GM23338 (cell line): Measurements from ENCODE around the gene CXCL16. TPM values are rescaled to one million over a fixed set of nuclear protein-coding genes. Genes with fewer than 3 reads are reported as not detected.

Experiments used
- ATAC-seq: fragments of 200-7000 bp; cut with Tn5 transposase; 3 replicates; pipeline ENCODE4 v1.9.1; 2020
- DNase-seq: peaks from one replicate; pipeline ENCODE4 v3.0.0-alpha.2; 2015; ENCODE audit warnings: low spot score
- H2AFZ ChIP-seq: fragments of 200-600 bp; sonication (generic); 2 replicates; pipeline ENCODE4 v1.8.0; 2016; ENCODE audit warnings: antibody characterized with exemption, mild to moderate bottlenecking, moderate library complexity
- H3F3A ChIP-seq: fragments of 200-600 bp; sonication (generic); replicated peaks from 2 replicates; pipeline ENCODE4 v1.8.0; 2017; ENCODE audit warnings: antibody characterized with exemption, mixed run types, low read depth
- H3K27ac ChIP-seq: fragments of 200-600 bp; sonication (generic); 2 replicates; pipeline ENCODE4 v1.6.1; 2016; ENCODE audit warnings: low read depth
- H3K27me3 ChIP-seq: fragments of 200-600 bp; sonication (generic); 2 replicates; pipeline ENCODE4 v1.8.0; 2016; ENCODE audit warnings: mild to moderate bottlenecking, mixed run types, moderate library complexity; ENCODE audit not compliant: insufficient read depth
- H3K36me3 ChIP-seq: fragments of 200-600 bp; sonication (generic); 2 replicates; pipeline ENCODE4 v1.8.0; 2016; ENCODE audit warnings: mild to moderate bottlenecking; ENCODE audit not compliant: insufficient read depth
- H3K4me1 ChIP-seq: fragments of 200-600 bp; sonication (generic); 2 replicates; pipeline ENCODE4 v1.8.0; 2016; ENCODE audit warnings: mild to moderate bottlenecking, moderate library complexity; ENCODE audit not compliant: insufficient read depth
- H3K4me2 ChIP-seq: fragments of 200-600 bp; sonication (generic); 2 replicates; pipeline ENCODE4 v1.7.1; 2017; ENCODE audit warnings: mixed run types
- H3K4me3 ChIP-seq: fragments of 200-600 bp; sonication (generic); 2 replicates; pipeline ENCODE4 v1.6.1; 2016; ENCODE audit warnings: mixed run types
- H3K79me2 ChIP-seq: fragments of 200-600 bp; sonication (generic); replicated peaks from 2 replicates; pipeline ENCODE4 v1.8.0; 2017; ENCODE audit warnings: mild to moderate bottlenecking; ENCODE audit not compliant: insufficient read depth
- H3K9me2 ChIP-seq: fragments of 200-600 bp; sonication (generic); 2 replicates; pipeline ENCODE4 v1.8.0; 2017; ENCODE audit not compliant: insufficient read depth
- H4K20me1 ChIP-seq: fragments of 200-600 bp; sonication (generic); replicated peaks from 2 replicates; pipeline ENCODE4 v1.8.0; 2017; ENCODE audit warnings: mild to moderate bottlenecking; ENCODE audit not compliant: insufficient read depth
- H3K27ac Mint-ChIP-seq: 2 replicates; pipeline ENCODE4 v1.8.0; 2020; ENCODE audit warnings: inconsistent platforms, mild to moderate bottlenecking, moderate library complexity, mixed read lengths
- H3K27me3 Mint-ChIP-seq: 3 replicates; pipeline ENCODE4 v1.8.0; 2022; ENCODE audit warnings: low read depth, mild to moderate bottlenecking, moderate library complexity, mixed read lengths, inconsistent platforms; ENCODE audit not compliant: insufficient read depth, poor library complexity
- H3K36me3 Mint-ChIP-seq: 3 replicates; pipeline ENCODE4 v1.8.0; 2021; ENCODE audit warnings: low read depth, mild to moderate bottlenecking, inconsistent platforms, moderate library complexity, mixed read lengths
- H3K4me1 Mint-ChIP-seq: 3 replicates; pipeline ENCODE4 v1.8.0; 2020; ENCODE audit warnings: mild to moderate bottlenecking, inconsistent platforms, mixed read lengths
- H3K4me3 Mint-ChIP-seq: 3 replicates; pipeline ENCODE4 v1.8.0; 2021; ENCODE audit warnings: moderate library complexity, mild to moderate bottlenecking, inconsistent platforms, mixed read lengths
- H3K9me3 Mint-ChIP-seq: 3 replicates; pipeline ENCODE4 v1.8.0; 2020; ENCODE audit warnings: moderate library complexity, mild to moderate bottlenecking, inconsistent platforms, mixed read lengths
- JUNB ChIP-seq: IDR thresholded peaks from one replicate; pipeline ENCODE4 v1.6.1; 2016; ENCODE audit warnings: antibody characterized with exemption; ENCODE audit not compliant: unreplicated experiment
- NANOG ChIP-seq: IDR thresholded peaks from 2 replicates; pipeline ENCODE4 v1.6.1; 2016; ENCODE audit warnings: antibody characterized with exemption, borderline replicate concordance
- polyA plus RNA-seq: library from polyadenylated mRNA; unstranded; fragments of >200 nt; fragmentation: Nextera tagmentation; extraction: Ambion mirVana; gene quantifications from 2 replicates; pipeline ENCODE4 v1.2.1, GENCODE V29; 2016
- total RNA-seq: library from RNA; depleted of rRNA; stranded (reverse); fragments of >200 nt; shearing (Covaris generic); gene quantifications from 2 replicates; pipeline ENCODE4 v1.2.3, GENCODE V29; 2014
- TF ChIP-seq, protein P1 (sequence below), 2 experiments: fragments of 200-600 bp in 1 of 2; sonication (generic) in 1 of 2; conservative IDR thresholded peaks; 2 replicates each; pipeline versions ENCODE4 v1.5.1 to v1.6.1; 2016 to 2017; ENCODE audit warnings: antibody characterized with exemption in 2 of 2, low read depth in 2 of 2, mild to moderate bottlenecking in 2 of 2, moderate library complexity in 1 of 2
- TF ChIP-seq, protein P2 (sequence below): IDR thresholded peaks from one replicate; pipeline ENCODE4 v1.6.1; 2018; ENCODE audit warnings: antibody characterized with exemption; ENCODE audit not compliant: unreplicated experiment
- TF ChIP-seq, protein P3 (sequence below): fragments of 250-450 bp; sonication (Bioruptor Pico); IDR thresholded peaks from 2 replicates; pipeline ENCODE4 v1.5.0; 2020; ENCODE audit warnings: mild to moderate bottlenecking, moderate library complexity

CXCL16 gene
- total and polyA plus RNA-seq, 2 experiments from 2014 or later, result 4.0 to 4.1 TPM

DNA sequence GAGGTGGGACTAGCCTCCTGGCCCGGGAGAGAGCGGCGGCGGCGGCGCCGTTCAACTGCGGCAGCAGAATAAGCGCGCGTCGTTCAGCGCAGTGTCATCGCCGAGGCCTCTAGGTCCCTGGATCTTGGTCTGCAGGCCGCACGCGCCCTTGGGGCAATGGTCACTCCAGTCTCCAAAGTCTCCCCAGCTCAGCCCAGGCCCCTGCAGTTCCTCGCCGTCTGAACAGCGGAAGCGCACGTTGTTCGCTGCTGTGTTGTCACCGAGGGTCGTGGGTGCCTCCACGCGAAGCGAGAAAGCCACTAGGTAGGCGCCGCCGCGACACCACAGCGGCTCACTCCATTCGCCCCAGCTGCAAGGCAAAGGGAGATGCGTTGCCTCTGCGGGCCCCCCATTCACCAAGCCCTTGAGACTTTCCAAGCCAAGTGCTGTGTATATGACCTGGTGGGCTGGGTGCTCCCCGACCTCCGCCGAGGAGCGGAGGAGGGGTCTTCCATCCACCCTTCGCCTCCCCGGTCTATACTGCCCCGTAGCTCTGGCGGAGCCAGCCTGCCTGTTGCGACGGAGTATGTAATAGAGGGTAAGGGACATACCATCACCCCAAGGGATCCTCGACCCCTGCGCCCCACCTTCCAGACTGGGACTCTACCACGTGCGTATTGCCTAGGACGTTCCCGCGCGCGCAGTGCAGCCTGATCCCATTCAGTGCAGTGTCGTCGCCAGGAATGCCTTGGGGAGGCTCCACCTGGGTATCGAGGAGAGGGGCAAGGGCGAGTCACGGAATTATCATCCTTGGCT is 45.8 kb upstream of the CXCL16 start:
- Mint-ChIP-seq H3K27me3 (peaks cover 31% of the 10 kb centered on the region), H3K4me3 (no peak overlapping the region), H3K9me3 (no peaks in the 10 kb centered on the region; the same call in 2 of the 3 replicates), H3K36me3 (peaks cover 5% of the 10 kb centered on the region; the same call in 1 of the 3 replicates), H3K27ac (no peak overlapping the region), H3K4me1 (peaks cover 25% of the 10 kb centered on the region)
- Histone ChIP-seq H3K4me1 (peaks cover 30% of the 10 kb centered on the region), H3K27me3 (peaks cover 21% of the 10 kb centered on the region), H3K9me2 (no peaks in the 10 kb centered on the region), H3K36me3 (no peaks in the 10 kb centered on the region), H4K20me1 (no peaks in the 10 kb centered on the region), H3K27ac (no peak overlapping the region), H3F3A (peaks cover 19% of the 10 kb centered on the region; the same call in 1 of the 2 replicates), H3K4me2 (no peak overlapping the region), H3K4me3 (no peak overlapping the region), H2AFZ (peak overlapping the region; percentile 59; the same call in 1 of the 2 replicates), H3K79me2 (no peaks in the 10 kb centered on the region)
- no peak for DNase-seq
- ATAC-seq, result no peak
- TF ChIP-seq JUNB, result no peak
- TF ChIP-seq NANOG, result no peak
- TF ChIP-seq, protein P1, sequence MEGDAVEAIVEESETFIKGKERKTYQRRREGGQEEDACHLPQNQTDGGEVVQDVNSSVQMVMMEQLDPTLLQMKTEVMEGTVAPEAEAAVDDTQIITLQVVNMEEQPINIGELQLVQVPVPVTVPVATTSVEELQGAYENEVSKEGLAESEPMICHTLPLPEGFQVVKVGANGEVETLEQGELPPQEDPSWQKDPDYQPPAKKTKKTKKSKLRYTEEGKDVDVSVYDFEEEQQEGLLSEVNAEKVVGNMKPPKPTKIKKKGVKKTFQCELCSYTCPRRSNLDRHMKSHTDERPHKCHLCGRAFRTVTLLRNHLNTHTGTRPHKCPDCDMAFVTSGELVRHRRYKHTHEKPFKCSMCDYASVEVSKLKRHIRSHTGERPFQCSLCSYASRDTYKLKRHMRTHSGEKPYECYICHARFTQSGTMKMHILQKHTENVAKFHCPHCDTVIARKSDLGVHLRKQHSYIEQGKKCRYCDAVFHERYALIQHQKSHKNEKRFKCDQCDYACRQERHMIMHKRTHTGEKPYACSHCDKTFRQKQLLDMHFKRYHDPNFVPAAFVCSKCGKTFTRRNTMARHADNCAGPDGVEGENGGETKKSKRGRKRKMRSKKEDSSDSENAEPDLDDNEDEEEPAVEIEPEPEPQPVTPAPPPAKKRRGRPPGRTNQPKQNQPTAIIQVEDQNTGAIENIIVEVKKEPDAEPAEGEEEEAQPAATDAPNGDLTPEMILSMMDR (conservative IDR thresholded peaks at IDR 0.05; ENCODE audit: low read depth in 2 of 2), result no peak
- TF ChIP-seq, protein P2, sequence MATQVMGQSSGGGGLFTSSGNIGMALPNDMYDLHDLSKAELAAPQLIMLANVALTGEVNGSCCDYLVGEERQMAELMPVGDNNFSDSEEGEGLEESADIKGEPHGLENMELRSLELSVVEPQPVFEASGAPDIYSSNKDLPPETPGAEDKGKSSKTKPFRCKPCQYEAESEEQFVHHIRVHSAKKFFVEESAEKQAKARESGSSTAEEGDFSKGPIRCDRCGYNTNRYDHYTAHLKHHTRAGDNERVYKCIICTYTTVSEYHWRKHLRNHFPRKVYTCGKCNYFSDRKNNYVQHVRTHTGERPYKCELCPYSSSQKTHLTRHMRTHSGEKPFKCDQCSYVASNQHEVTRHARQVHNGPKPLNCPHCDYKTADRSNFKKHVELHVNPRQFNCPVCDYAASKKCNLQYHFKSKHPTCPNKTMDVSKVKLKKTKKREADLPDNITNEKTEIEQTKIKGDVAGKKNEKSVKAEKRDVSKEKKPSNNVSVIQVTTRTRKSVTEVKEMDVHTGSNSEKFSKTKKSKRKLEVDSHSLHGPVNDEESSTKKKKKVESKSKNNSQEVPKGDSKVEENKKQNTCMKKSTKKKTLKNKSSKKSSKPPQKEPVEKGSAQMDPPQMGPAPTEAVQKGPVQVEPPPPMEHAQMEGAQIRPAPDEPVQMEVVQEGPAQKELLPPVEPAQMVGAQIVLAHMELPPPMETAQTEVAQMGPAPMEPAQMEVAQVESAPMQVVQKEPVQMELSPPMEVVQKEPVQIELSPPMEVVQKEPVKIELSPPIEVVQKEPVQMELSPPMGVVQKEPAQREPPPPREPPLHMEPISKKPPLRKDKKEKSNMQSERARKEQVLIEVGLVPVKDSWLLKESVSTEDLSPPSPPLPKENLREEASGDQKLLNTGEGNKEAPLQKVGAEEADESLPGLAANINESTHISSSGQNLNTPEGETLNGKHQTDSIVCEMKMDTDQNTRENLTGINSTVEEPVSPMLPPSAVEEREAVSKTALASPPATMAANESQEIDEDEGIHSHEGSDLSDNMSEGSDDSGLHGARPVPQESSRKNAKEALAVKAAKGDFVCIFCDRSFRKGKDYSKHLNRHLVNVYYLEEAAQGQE, result no peak
- TF ChIP-seq, protein P3, sequence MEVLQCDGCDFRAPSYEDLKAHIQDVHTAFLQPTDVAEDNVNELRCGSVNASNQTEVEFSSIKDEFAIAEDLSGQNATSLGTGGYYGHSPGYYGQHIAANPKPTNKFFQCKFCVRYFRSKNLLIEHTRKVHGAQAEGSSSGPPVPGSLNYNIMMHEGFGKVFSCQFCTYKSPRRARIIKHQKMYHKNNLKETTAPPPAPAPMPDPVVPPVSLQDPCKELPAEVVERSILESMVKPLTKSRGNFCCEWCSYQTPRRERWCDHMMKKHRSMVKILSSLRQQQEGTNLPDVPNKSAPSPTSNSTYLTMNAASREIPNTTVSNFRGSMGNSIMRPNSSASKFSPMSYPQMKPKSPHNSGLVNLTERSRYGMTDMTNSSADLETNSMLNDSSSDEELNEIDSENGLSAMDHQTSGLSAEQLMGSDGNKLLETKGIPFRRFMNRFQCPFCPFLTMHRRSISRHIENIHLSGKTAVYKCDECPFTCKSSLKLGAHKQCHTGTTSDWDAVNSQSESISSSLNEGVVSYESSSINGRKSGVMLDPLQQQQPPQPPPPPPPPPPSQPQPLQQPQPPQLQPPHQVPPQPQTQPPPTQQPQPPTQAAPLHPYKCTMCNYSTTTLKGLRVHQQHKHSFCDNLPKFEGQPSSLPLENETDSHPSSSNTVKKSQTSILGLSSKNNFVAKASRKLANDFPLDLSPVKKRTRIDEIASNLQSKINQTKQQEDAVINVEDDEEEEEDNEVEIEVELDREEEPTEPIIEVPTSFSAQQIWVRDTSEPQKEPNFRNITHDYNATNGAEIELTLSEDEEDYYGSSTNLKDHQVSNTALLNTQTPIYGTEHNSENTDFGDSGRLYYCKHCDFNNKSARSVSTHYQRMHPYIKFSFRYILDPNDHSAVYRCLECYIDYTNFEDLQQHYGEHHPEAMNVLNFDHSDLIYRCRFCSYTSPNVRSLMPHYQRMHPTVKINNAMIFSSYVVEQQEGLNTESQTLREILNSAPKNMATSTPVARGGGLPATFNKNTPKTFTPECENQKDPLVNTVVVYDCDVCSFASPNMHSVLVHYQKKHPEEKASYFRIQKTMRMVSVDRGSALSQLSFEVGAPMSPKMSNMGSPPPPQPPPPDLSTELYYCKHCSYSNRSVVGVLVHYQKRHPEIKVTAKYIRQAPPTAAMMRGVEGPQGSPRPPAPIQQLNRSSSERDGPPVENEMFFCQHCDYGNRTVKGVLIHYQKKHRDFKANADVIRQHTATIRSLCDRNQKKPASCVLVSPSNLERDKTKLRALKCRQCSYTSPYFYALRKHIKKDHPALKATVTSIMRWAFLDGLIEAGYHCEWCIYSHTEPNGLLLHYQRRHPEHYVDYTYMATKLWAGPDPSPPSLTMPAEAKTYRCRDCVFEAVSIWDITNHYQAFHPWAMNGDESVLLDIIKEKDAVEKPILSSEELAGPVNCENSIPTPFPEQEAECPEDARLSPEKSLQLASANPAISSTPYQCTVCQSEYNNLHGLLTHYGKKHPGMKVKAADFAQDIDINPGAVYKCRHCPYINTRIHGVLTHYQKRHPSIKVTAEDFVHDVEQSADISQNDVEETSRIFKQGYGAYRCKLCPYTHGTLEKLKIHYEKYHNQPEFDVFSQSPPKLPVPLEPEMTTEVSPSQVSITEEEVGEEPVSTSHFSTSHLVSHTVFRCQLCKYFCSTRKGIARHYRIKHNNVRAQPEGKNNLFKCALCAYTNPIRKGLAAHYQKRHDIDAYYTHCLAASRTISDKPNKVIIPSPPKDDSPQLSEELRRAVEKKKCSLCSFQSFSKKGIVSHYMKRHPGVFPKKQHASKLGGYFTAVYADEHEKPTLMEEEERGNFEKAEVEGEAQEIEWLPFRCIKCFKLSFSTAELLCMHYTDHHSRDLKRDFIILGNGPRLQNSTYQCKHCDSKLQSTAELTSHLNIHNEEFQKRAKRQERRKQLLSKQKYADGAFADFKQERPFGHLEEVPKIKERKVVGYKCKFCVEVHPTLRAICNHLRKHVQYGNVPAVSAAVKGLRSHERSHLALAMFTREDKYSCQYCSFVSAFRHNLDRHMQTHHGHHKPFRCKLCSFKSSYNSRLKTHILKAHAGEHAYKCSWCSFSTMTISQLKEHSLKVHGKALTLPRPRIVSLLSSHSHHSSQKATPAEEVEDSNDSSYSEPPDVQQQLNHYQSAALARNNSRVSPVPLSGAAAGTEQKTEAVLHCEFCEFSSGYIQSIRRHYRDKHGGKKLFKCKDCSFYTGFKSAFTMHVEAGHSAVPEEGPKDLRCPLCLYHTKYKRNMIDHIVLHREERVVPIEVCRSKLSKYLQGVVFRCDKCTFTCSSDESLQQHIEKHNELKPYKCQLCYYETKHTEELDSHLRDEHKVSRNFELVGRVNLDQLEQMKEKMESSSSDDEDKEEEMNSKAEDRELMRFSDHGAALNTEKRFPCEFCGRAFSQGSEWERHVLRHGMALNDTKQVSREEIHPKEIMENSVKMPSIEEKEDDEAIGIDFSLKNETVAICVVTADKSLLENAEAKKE, result no peak
